ENCODE results near the gene CERS6. TPM values are rescaled to one million over a fixed set of nuclear protein-coding genes. Genes with fewer than 3 reads are reported as not detected.

Gene CERS6
- total RNA-seq, 2 donors from 2014 or later, result 8.2 to 8.4 TPM

- Mint-ChIP-seq H3K4me1 (peaks cover 10% of the 10 kb centered on the region), H3K4me3 (no peak overlapping the region), H3K27ac (no peak overlapping the region), H3K36me3 (ENCODE audit: low read depth) (peaks cover 4% of the 10 kb centered on the region), H3K27me3 (no peaks in the 10 kb centered on the region)
- no peak for ATAC-seq
- no peak for DNase-seq
- H3K9me3 ChIP-seq (ENCODE audit: control insufficient read depth, low read length, poor library complexity, severe bottlenecking), result no peaks in the 10 kb centered on the region
Measured at GRCh38 chr2:168566974-168567665, 111.0 kb downstream of the CERS6 start.

GRCh38 chr2:168567836-168568235 lies 111.8 kb downstream of the CERS6 start:
- no peak overlapping the region for H3K4me3 Mint-ChIP-seq
- no peak for ATAC-seq
- no peak for DNase-seq
- peaks cover 4% of the 10 kb centered on the region for H3K36me3 Mint-ChIP-seq (ENCODE audit: low read depth)
- H3K4me1 Mint-ChIP-seq, result peaks cover 12% of the 10 kb centered on the region
- H3K9me3 ChIP-seq (ENCODE audit: control insufficient read depth, low read length, poor library complexity, severe bottlenecking), result no peaks in the 10 kb centered on the region
- no peaks in the 10 kb centered on the region for H3K27me3 Mint-ChIP-seq
- H3K27ac Mint-ChIP-seq, result no peak overlapping the region

GRCh38 chr2:168568476-168569267 lies 112.6 kb downstream of the CERS6 start:
- H3K36me3 Mint-ChIP-seq (ENCODE audit: low read depth), result peaks cover 4% of the 10 kb centered on the region
- H3K4me3 Mint-ChIP-seq, result no peak overlapping the region
- DNase-seq, result no peak
- no peak for ATAC-seq
- peaks cover 12% of the 10 kb centered on the region for H3K4me1 Mint-ChIP-seq
- no peak overlapping the region for H3K27ac Mint-ChIP-seq
- H3K27me3 Mint-ChIP-seq, result no peaks in the 10 kb centered on the region
- H3K9me3 ChIP-seq (ENCODE audit: control insufficient read depth, low read length, poor library complexity, severe bottlenecking), result no peaks in the 10 kb centered on the region

DNA sequence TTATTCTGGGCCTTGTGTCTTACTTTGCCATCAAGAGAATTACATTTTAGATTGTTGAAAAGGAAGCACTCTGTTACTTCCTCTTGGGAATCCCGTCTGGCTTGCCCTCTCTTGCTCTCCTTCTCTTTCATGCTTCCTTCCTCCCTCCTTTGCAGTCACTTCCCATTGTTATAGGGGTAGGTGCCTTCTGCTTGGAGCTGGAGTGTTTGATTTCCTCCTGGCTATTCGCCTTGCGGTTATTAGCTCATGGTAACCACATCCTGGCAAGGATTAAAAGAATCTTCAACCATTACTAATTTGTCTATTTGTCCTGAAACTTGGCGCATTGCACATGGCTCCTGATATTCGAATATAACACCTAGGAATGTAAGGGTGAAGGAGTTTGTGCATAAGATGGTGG lies 115.0 kb downstream of the CERS6 start:
- no peak overlapping the region for H3K27ac Mint-ChIP-seq
- H3K4me3 Mint-ChIP-seq, result no peak overlapping the region
- no peaks in the 10 kb centered on the region for H3K27me3 Mint-ChIP-seq
- peaks cover 3% of the 10 kb centered on the region for H3K4me1 Mint-ChIP-seq
- no peaks in the 10 kb centered on the region for H3K9me3 ChIP-seq (ENCODE audit: control insufficient read depth, low read length, poor library complexity, severe bottlenecking)
- no peak for ATAC-seq
- no peaks in the 10 kb centered on the region for H3K36me3 Mint-ChIP-seq (ENCODE audit: low read depth)
- no peak for DNase-seq

GRCh38 chr2:168573128-168573903 lies 117.2 kb downstream of the CERS6 start:
- H3K36me3 Mint-ChIP-seq (ENCODE audit: low read depth), result no peaks in the 10 kb centered on the region
- ATAC-seq, result no peak
- no peak for DNase-seq
- H3K4me3 Mint-ChIP-seq, result no peak overlapping the region
- H3K27me3 Mint-ChIP-seq, result no peaks in the 10 kb centered on the region
- no peaks in the 10 kb centered on the region for H3K9me3 ChIP-seq (ENCODE audit: control insufficient read depth, low read length, poor library complexity, severe bottlenecking)
- H3K27ac Mint-ChIP-seq, result no peak overlapping the region
- peaks cover 3% of the 10 kb centered on the region for H3K4me1 Mint-ChIP-seq

GRCh38 chr2:168574856-168575630 lies 119.0 kb downstream of the CERS6 start:
- Mint-ChIP-seq H3K27me3 (no peaks in the 10 kb centered on the region), H3K27ac (no peak overlapping the region), H3K36me3 (ENCODE audit: low read depth) (no peaks in the 10 kb centered on the region), H3K4me3 (no peak overlapping the region), H3K4me1 (peaks cover 3% of the 10 kb centered on the region)
- no peak for DNase-seq
- H3K9me3 ChIP-seq (ENCODE audit: control insufficient read depth, low read length, poor library complexity, severe bottlenecking), result no peaks in the 10 kb centered on the region
- ATAC-seq, result no peak

- Mint-ChIP-seq H3K4me1 (peaks cover 13% of the 10 kb centered on the region), H3K36me3 (ENCODE audit: low read depth) (no peaks in the 10 kb centered on the region), H3K27ac (no peak overlapping the region), H3K27me3 (no peaks in the 10 kb centered on the region), H3K4me3 (no peak overlapping the region)
- no peaks in the 10 kb centered on the region for H3K9me3 ChIP-seq (ENCODE audit: control insufficient read depth, low read length, poor library complexity, severe bottlenecking)
- no peak for ATAC-seq
- DNase-seq, result no peak
Measured at GRCh38 chr2:168577885-168578284, 121.8 kb downstream of the CERS6 start.

- ATAC-seq, result no peak
- H3K4me3 Mint-ChIP-seq, result no peak overlapping the region
- no peaks in the 10 kb centered on the region for H3K27me3 Mint-ChIP-seq
- peaks cover 23% of the 10 kb centered on the region for H3K4me1 Mint-ChIP-seq
- H3K9me3 ChIP-seq (ENCODE audit: control insufficient read depth, low read length, poor library complexity, severe bottlenecking), result no peaks in the 10 kb centered on the region
- no peak overlapping the region for H3K27ac Mint-ChIP-seq
- H3K36me3 Mint-ChIP-seq (ENCODE audit: low read depth), result no peaks in the 10 kb centered on the region
- DNase-seq, result no peak
Measured at GRCh38 chr2:168583064-168583709, 127.1 kb downstream of the CERS6 start.

GRCh38 chr2:168583710-168584521 lies 127.8 kb downstream of the CERS6 start:
- H3K27ac Mint-ChIP-seq, result peak overlapping the region; percentile 59
- DNase-seq (no peak), ATAC-seq (no peak)
- no peaks in the 10 kb centered on the region for H3K36me3 Mint-ChIP-seq (ENCODE audit: low read depth)
- H3K27me3 Mint-ChIP-seq, result no peaks in the 10 kb centered on the region
- no peaks in the 10 kb centered on the region for H3K9me3 ChIP-seq (ENCODE audit: control insufficient read depth, low read length, poor library complexity, severe bottlenecking)
- H3K4me1 Mint-ChIP-seq, result peaks cover 23% of the 10 kb centered on the region
- H3K4me3 Mint-ChIP-seq, result peak overlapping the region; percentile 15

- no peaks in the 10 kb centered on the region for H3K9me3 ChIP-seq (ENCODE audit: control insufficient read depth, low read length, poor library complexity, severe bottlenecking)
- Mint-ChIP-seq H3K36me3 (ENCODE audit: low read depth) (no peaks in the 10 kb centered on the region), H3K4me3 (no peak overlapping the region), H3K4me1 (peaks cover 23% of the 10 kb centered on the region), H3K27ac (peak overlapping the region; percentile 59), H3K27me3 (no peaks in the 10 kb centered on the region)
- DNase-seq (no peak), ATAC-seq (no peak)
Measured at GRCh38 chr2:168584911-168585310, 128.8 kb downstream of the CERS6 start.

DNA sequence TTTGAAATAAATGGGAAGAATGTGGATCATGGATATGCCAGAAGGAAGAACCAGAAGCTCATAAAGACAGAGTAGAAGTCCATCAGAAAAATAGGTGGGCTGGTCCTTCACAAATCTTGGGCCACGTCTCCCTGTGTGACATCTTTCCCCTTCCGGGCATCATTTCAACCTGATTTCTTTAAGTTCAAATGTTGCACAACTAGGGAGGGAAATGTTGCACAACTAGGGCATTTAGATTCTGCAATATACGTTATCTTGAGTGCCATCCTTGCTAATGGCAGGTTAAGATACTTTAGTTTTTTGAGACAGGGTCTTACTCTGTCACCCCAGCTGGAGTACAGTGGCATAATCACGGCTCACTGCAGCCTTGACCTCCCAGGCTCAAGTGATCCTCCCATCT lies 129.6 kb downstream of the CERS6 start:
- H3K27me3 Mint-ChIP-seq, result no peaks in the 10 kb centered on the region
- DNase-seq (no peak), ATAC-seq (no peak)
- H3K4me1 Mint-ChIP-seq, result peaks cover 23% of the 10 kb centered on the region
- no peak overlapping the region for H3K27ac Mint-ChIP-seq
- no peaks in the 10 kb centered on the region for H3K9me3 ChIP-seq (ENCODE audit: control insufficient read depth, low read length, poor library complexity, severe bottlenecking)
- H3K36me3 Mint-ChIP-seq (ENCODE audit: low read depth), result no peaks in the 10 kb centered on the region
- no peak overlapping the region for H3K4me3 Mint-ChIP-seq

DNA sequence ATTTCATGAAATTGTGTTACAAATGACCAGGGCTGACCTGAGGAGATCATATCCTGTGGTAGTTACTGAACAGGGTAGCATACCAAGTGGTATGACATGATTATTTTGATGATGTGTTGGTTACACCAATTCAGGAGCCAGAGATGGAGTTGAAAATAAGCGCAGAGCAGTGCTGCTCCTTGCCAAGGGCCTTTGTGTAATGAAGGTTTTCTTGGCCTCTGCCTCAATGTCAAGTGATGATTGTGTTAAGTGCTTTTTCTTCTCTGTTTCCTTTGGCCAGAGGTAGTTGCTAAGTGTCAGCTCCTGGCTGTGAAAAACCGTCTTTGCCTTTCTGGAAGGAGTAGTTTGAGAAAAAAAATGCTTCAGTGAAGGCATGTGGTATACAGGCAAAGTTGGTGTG lies 131.2 kb downstream of the CERS6 start:
- H3K4me1 Mint-ChIP-seq, result peaks cover 12% of the 10 kb centered on the region
- no peak for DNase-seq

More for the DNA sequence above, 131.2 kb downstream of the CERS6 start:
- Mint-ChIP-seq H3K27ac (no peak overlapping the region), H3K27me3 (no peaks in the 10 kb centered on the region), H3K36me3 (ENCODE audit: low read depth) (no peaks in the 10 kb centered on the region), H3K4me3 (no peak overlapping the region)
- no peaks in the 10 kb centered on the region for H3K9me3 ChIP-seq (ENCODE audit: control insufficient read depth, low read length, poor library complexity, severe bottlenecking)
- no peak for ATAC-seq
